ENCODE results near the gene WNT5A. TPM values are rescaled to one million over a fixed set of nuclear protein-coding genes. Genes with fewer than 3 reads are reported as not detected.

The WNT5A gene
- total and polyA plus RNA-seq, 2 of the 4 experiments (the other 2 are of a cell fraction): 224 to 231 TPM

DNA sequence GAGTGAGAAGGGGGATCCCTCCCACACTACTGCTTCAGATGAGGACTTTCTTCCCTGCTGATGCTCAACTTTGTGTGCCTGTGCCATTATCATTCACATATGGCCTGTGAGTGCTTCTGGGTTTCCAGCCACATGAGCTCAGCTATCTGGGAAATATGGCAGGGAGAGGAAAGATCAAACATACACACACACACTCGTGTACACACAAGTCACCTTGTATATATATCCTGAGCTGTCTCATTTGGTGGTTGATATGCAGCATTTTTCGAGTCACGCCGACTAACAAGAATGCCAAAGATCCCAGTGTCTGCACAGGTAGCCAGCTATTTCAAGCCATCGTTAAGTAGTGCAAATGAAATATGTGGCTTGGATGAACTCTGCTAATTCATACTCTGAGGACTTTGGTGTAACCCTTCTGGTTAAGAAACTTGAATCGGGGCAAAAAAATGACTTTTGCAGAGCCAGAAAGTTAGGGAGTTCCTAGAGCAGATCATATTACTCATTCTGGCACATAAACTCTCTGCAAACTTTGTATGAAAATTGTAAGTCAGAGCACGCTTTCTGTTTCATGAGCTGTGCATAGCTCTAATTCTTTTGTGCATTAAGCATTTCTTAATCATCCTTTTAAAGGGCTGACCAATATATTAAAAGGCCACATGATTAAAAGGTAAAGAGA lies 24.9 kb upstream of the WNT5A start:
- H2BK20ac ChIP-seq (ENCODE audit: low read depth, low read length): peak overlapping the region; percentile 76
- H3K9me1 ChIP-seq (ENCODE audit: insufficient read depth, low read length): peaks cover 12% of the 10 kb centered on the region
- peak overlapping the region; percentile 13; the same call in 1 of the 2 replicates for H3K4me3 ChIP-seq (ENCODE audit: insufficient read depth, low read depth, low read length)
- peak overlapping the region; percentile 63 for H3K4ac ChIP-seq (ENCODE audit: low read depth, low read length)
- H3K27ac ChIP-seq (ENCODE audit: insufficient read depth, low read length): peak overlapping the region; percentile 52
- H3K4me1 ChIP-seq (ENCODE audit: control insufficient read depth, insufficient read depth, low read length): peaks cover 16% of the 10 kb centered on the region
- H4K20me1 ChIP-seq (ENCODE audit: insufficient read depth, low read length): peaks cover 5% of the 10 kb centered on the region; the same call in 1 of the 2 replicates
- H2BK15ac ChIP-seq (ENCODE audit: low read depth, low read length): peak overlapping the region; percentile 38; the same call in 2 of the 3 replicates
- peak overlapping the region; percentile 36; the same call in 1 of the 2 replicates for H3K23ac ChIP-seq (ENCODE audit: low read depth, low read length)
- peak overlapping the region; percentile 0; the same call in 1 of the 2 replicates for H4K5ac ChIP-seq (ENCODE audit: low read depth, low read length)
- POLR2A ChIA-PET (ENCODE audit: unreplicated experiment): no interaction called here
- no peak for TF ChIP-seq CEBPB (IDR thresholded peaks at IDR 0.05; ENCODE audit: low read depth, low read length)
- no peak for TF ChIP-seq FOS (IDR thresholded peaks at IDR 0.05; ENCODE audit: low read depth, low read length)
- no peak for TF ChIP-seq CHD1 (IDR thresholded peaks at IDR 0.05; ENCODE audit: low read depth, low read length)
- TF ChIP-seq, protein P1, sequence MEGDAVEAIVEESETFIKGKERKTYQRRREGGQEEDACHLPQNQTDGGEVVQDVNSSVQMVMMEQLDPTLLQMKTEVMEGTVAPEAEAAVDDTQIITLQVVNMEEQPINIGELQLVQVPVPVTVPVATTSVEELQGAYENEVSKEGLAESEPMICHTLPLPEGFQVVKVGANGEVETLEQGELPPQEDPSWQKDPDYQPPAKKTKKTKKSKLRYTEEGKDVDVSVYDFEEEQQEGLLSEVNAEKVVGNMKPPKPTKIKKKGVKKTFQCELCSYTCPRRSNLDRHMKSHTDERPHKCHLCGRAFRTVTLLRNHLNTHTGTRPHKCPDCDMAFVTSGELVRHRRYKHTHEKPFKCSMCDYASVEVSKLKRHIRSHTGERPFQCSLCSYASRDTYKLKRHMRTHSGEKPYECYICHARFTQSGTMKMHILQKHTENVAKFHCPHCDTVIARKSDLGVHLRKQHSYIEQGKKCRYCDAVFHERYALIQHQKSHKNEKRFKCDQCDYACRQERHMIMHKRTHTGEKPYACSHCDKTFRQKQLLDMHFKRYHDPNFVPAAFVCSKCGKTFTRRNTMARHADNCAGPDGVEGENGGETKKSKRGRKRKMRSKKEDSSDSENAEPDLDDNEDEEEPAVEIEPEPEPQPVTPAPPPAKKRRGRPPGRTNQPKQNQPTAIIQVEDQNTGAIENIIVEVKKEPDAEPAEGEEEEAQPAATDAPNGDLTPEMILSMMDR (conservative IDR thresholded peaks at IDR 0.05; ENCODE audit: low read depth, low read length): no peak
- TF ChIP-seq RCOR1 (IDR thresholded peaks at IDR 0.05; ENCODE audit: insufficient replicate concordance, low read length): no peak
- no peak for TF ChIP-seq RAD21 (IDR thresholded peaks at IDR 0.05; ENCODE audit: low read length)
- TF ChIP-seq BHLHE40 (IDR thresholded peaks at IDR 0.05; ENCODE audit: low read depth, low read length): 0 out of 2 replicates have a peak, but pooled peaks have one; percentile 26
- TF ChIP-seq MXI1 (IDR thresholded peaks at IDR 0.05; ENCODE audit: borderline replicate concordance, low read depth, low read length): no peak
- TF ChIP-seq SMC3 (IDR thresholded peaks at IDR 0.05; ENCODE audit: low read depth, low read length): no peak
- peak overlapping the region; percentile 47; the same call in 1 of the 2 replicates for H3K14ac ChIP-seq (replicated peaks; ENCODE audit: low read depth, low read length)
- peak overlapping the region; percentile 67 for H4K91ac ChIP-seq (ENCODE audit: insufficient read depth, low read depth, low read length)
- peak overlapping the region; percentile 81 for H2AK5ac ChIP-seq (ENCODE audit: low read depth, low read length)
- intact Hi-C loops (cut with micrococcal nuclease): no loop called here
- WGBS, 2 experiments (ENCODE audit: extremely low coverage in 2 of 2, insufficient read length in 1 of 2): 0% methylated on average over 2 of the region's 7 CpGs; no CpG with 5 or more reads in 1 of the 2 experiments
- H2BK5ac ChIP-seq (ENCODE audit: low read depth, low read length, poor library complexity, severe bottlenecking): peak overlapping the region; percentile 44
- H3K56ac ChIP-seq (ENCODE audit: extremely low read depth, insufficient read depth, low read length): peak overlapping the region; percentile 5; the same call in 1 of the 2 replicates
- CTCF ChIA-PET: interaction anchor here (1.0 to 1.6 kb wide), 2 partner anchors 25 to 151 kb away, joined by 3 to 5 read pairs; partner anchors contain the start of gene WNT5A
- H3K79me1 ChIP-seq (ENCODE audit: low read depth in 1 of 2, low read length in 2 of 2): no peaks in the 10 kb centered on the region
- H2BK120ac ChIP-seq (ENCODE audit: low read depth, low read length): peak overlapping the region; percentile 77
- ATAC-seq (ENCODE audit: low read depth) (peak; percentile 93), DNase-seq (peak; percentile 84)
- H3K4me2 ChIP-seq (ENCODE audit: low read depth, low read length): peak overlapping the region; percentile 79
- dilution Hi-C loops (cut with HindIII; ENCODE audit: low sequenced_read_pairs, unreplicated experiment): no loop called here
- H4K8ac ChIP-seq (ENCODE audit: low read depth in 2 of 2, low read length in 2 of 2): peak overlapping the region; percentile 19 to 34; a peak in 3 of 4 replicates
- no peaks in the 10 kb centered on the region for H3K9me3 ChIP-seq (ENCODE audit: control insufficient read depth, insufficient read depth, low read length)
- H3K27me3 ChIP-seq (ENCODE audit: control insufficient read depth, insufficient read depth, low read length): no peaks in the 10 kb centered on the region
- H3K18ac ChIP-seq (ENCODE audit: low read depth, low read length): peak overlapping the region; percentile 1
- no TSS peak for BruUV-seq (replicated peaks)
- peak overlapping the region; percentile 5; the same call in 1 of the 2 replicates for H3K9ac ChIP-seq (ENCODE audit: low read depth, low read length)
- no peaks in the 10 kb centered on the region for H3K36me3 ChIP-seq (ENCODE audit: control insufficient read depth, insufficient read depth, low read length)
- in situ Hi-C loops (cut with MboI; ENCODE audit: low sequenced_read_pairs): no loop called here
- H2AFZ ChIP-seq (replicated peaks; ENCODE audit: low read length, poor library complexity): peak overlapping the region; percentile 69
- H2AK9ac ChIP-seq (replicated peaks; ENCODE audit: low read depth, low read length, poor library complexity): peak overlapping the region; percentile 7

Measured in IMR-90 (cell line).